B cell (primary cell): ENCODE results near the gene TENM4. TPM values are rescaled to one million over a fixed set of nuclear protein-coding genes. Genes with fewer than 3 reads are reported as not detected.

Experiments
- ATAC-seq: fragments of 200-7000 bp; cut with Tn5 transposase; one replicate; pipeline ENCODE4 v1.10.0; 2021; ENCODE audit warnings: low read depth, mild to moderate bottlenecking, moderate number of reproducible peaks, moderate library complexity
- CTCF ChIA-PET: fragments of 350-600 bp; sonication (Branson Sonifier 250); formaldehyde crosslinking; loops from one replicate; lab custom pipeline; 2021; ENCODE audit warnings: antibody characterized with exemption, inconsistent platforms; lab: Charles Lee
- POLR2A ChIA-PET: fragments of 350-600 bp; sonication (Branson Sonifier 250); formaldehyde crosslinking; loops from one replicate; lab custom pipeline; 2021; ENCODE audit warnings: antibody characterized with exemption; lab: Charles Lee
- DNase-seq: peaks from one replicate; pipeline ENCODE4 v3.0.0; 2013
- H2AFZ ChIP-seq: 2 replicates; pipeline ENCODE4 v1.6.1; 2012; ENCODE audit warnings: mild to moderate bottlenecking, low read depth, low read length; ENCODE audit not compliant: insufficient read depth, poor library complexity, severe bottlenecking
- H3K27ac ChIP-seq, 2 donors: 1 replicate in 1 of 2; 2 replicates in 1 of 2; pipeline ENCODE4 v1.5.1; 2012 to 2013; ENCODE audit warnings: low read length in 2 of 2, mild to moderate bottlenecking in 2 of 2, moderate library complexity in 1 of 2
- H3K27me3 ChIP-seq, 4 experiments: fragments of 200-600 bp in 1 of 4; sonication (generic) in 1 of 4; replicated peaks in 1 of 4; 1 replicate in 2 of 4; 2 replicates in 2 of 4; pipeline versions ENCODE4 v1.6.1 to v1.7.0; 2013 to 2016; ENCODE audit warnings: low read length in 3 of 4, mild to moderate bottlenecking in 2 of 4, mixed read lengths in 1 of 4, moderate library complexity in 1 of 4; ENCODE audit not compliant: insufficient read depth in 4 of 4, control insufficient read depth in 3 of 4; ENCODE audit errors: control extremely low read depth in 1 of 4
- H3K36me3 ChIP-seq, 2 experiments: replicated peaks in 1 of 2; 1 replicate in 1 of 2; 2 replicates in 1 of 2; pipeline versions ENCODE4 v1.6.1 to v1.7.1; 2013; ENCODE audit warnings: low read length in 1 of 2; ENCODE audit not compliant: insufficient read depth in 2 of 2, control insufficient read depth in 1 of 2; ENCODE audit errors: control extremely low read depth in 1 of 2, extremely low read depth in 1 of 2
- H3K4me1 ChIP-seq, 2 donors: fragments of 200-600 bp in 1 of 2; sonication (generic) in 1 of 2; 1 replicate in 1 of 2; 2 replicates in 1 of 2; pipeline versions ENCODE4 v1.5.1 to v1.6.1; 2013 to 2017; ENCODE audit warnings: low read length in 2 of 2; ENCODE audit not compliant: control insufficient read depth in 2 of 2, insufficient read depth in 2 of 2
- H3K4me2 ChIP-seq: replicated peaks from 2 replicates; pipeline ENCODE3; 2012; ENCODE audit warnings: mild to moderate bottlenecking, low read depth, low read length; ENCODE audit not compliant: poor library complexity, severe bottlenecking
- H3K4me3 ChIP-seq, 5 experiments: fragments of 200-600 bp in 1 of 5; sonication (generic) in 1 of 5; 1 replicate in 3 of 5; 2 replicates in 2 of 5; pipeline versions ENCODE4 v1.5.1 to v1.7.0; 2011 to 2016; ENCODE audit warnings: low read length in 4 of 5, mild to moderate bottlenecking in 4 of 5, low read depth in 2 of 5, control low read depth in 1 of 5, moderate library complexity in 1 of 5; ENCODE audit not compliant: insufficient read depth in 1 of 5; ENCODE audit errors: control extremely low read depth in 1 of 5, extremely low read depth in 1 of 5
- H3K79me2 ChIP-seq: fragments of 200-600 bp; sonication (generic); one replicate; pipeline ENCODE4 v1.6.0; 2016; ENCODE audit warnings: low read length; ENCODE audit not compliant: control insufficient read depth, insufficient read depth
- H3K9ac ChIP-seq: fragments of 200-600 bp; sonication (generic); 2 replicates; pipeline ENCODE4 v1.6.1; 2017; ENCODE audit warnings: mild to moderate bottlenecking, low read length, moderate library complexity
- H3K9me3 ChIP-seq, 3 donors: one replicate each; pipeline versions ENCODE4 v1.6.1 to v1.7.1; 2013; ENCODE audit warnings: low read length in 2 of 3; ENCODE audit not compliant: control insufficient read depth in 2 of 3, insufficient read depth in 1 of 3; ENCODE audit errors: control extremely low read depth in 1 of 3
- H4K20me1 ChIP-seq: 2 replicates; pipeline ENCODE4 v1.6.0; 2012; ENCODE audit warnings: mild to moderate bottlenecking, low read length; ENCODE audit not compliant: insufficient read depth, control insufficient read depth, poor library complexity, severe bottlenecking
- H3K27ac Mint-ChIP-seq: one replicate; pipeline ENCODE4 v1.8.0; 2021; ENCODE audit warnings: mixed read lengths
- H3K27me3 Mint-ChIP-seq: one replicate; pipeline ENCODE4 v1.8.0; 2021; ENCODE audit warnings: mixed read lengths
- H3K4me1 Mint-ChIP-seq: one replicate; pipeline ENCODE4 v1.8.0; 2021; ENCODE audit warnings: mixed read lengths
- H3K4me3 Mint-ChIP-seq: one replicate; pipeline ENCODE4 v1.8.0; 2021; ENCODE audit warnings: mixed read lengths
- H3K9me3 Mint-ChIP-seq: one replicate; pipeline ENCODE4 v1.8.0; 2022; ENCODE audit warnings: mixed read lengths; ENCODE audit not compliant: insufficient read depth
- EZH2 ChIP-seq: IDR thresholded peaks from 2 replicates; pipeline ENCODE4 v1.6.1; 2012; ENCODE audit warnings: borderline replicate concordance, low read depth, mild to moderate bottlenecking, moderate library complexity, low read length; ENCODE audit not compliant: insufficient read depth, poor library complexity, severe bottlenecking
- WGBS: methylation state at CpG from one replicate; pipeline ENCODE4 v1.1.5; 2013; ENCODE audit warnings: missing lambda C conversion rate; ENCODE audit not compliant: insufficient coverage; 5-methylcytosine and 5-hydroxymethylcytosine counted together
- intact Hi-C: fragments of 100-400 bp; cut with micrococcal nuclease; formaldehyde crosslinking; loops from one replicate; pipeline ENCODE4 v1.10.0; 2022
- polyA plus RNA-seq: library from polyadenylated mRNA; depleted of rRNA; stranded (reverse); fragments of >200 nt; gene quantifications from 2 replicates; pipeline ENCODE4 v1.2.3, GENCODE V29; 2012
- total RNA-seq, 2 donors: library from RNA; stranded (reverse); fragments of 120-200 nt in 1 of 2; gene quantifications; 1 replicate in 1 of 2; 2 replicates in 1 of 2; pipeline versions ENCODE4 v1.2.3 to v1.2.4, GENCODE V29; 2013 to 2022
- TF ChIP-seq, protein P1 (sequence below): fragments of 200-600 bp; IDR thresholded peaks from one replicate; pipeline ENCODE4 v1.8.0; 2022; ENCODE audit warnings: antibody characterized with exemption, mild to moderate bottlenecking

TENM4 gene
- total and polyA plus RNA-seq, 2 donors (not counting 1 experiment from before 2014, with no cell fraction given): 0.09 to 5.7 TPM

DNA sequence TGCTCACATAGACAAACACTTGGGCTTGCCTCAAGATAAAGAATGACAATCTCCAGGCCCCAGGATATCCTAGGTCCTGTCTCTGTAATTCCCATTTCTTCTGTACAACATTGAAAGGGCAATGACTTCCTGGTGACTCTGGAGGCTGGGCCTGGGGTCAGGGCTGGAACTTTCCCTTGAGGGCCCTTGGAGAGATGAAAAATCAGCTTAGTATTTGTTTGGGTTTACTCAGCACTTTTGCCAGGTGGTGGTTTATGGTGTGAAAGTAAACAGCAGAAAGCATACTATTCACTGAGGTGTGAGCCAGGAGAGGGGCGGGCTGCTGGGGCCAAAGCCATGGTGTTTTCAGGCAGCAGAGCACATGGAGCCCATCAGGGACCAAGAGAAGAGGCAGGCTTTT, 651.5 kb downstream of the TENM4 start:
- no peak overlapping the region for H2AFZ ChIP-seq
- Mint-ChIP-seq H3K27me3 (peaks cover 22% of the 10 kb centered on the region), H3K27ac (no peak overlapping the region), H3K4me3 (no peak overlapping the region), H3K4me1 (no peaks in the 10 kb centered on the region), H3K9me3 (no peaks in the 10 kb centered on the region)
- no peaks in the 10 kb centered on the region for H3K36me3 ChIP-seq
- CTCF ChIA-PET: no interaction called here
- H4K20me1 ChIP-seq: no peaks in the 10 kb centered on the region
- no peaks in the 10 kb centered on the region for H3K9me3 ChIP-seq
- no peak overlapping the region for H3K4me3 ChIP-seq
- ATAC-seq: no peak
- DNase-seq: no peak
- WGBS: 100% methylated on average over 1 of the region's 1 CpG
- H3K27ac ChIP-seq: no peak overlapping the region
- no peak overlapping the region for H3K9ac ChIP-seq
- POLR2A ChIA-PET: no interaction called here
- H3K4me2 ChIP-seq: no peak overlapping the region
- peaks cover 0 to 2% (median under 1%) of the 10 kb centered on the region in 4 experiments for H3K27me3 ChIP-seq
- H3K79me2 ChIP-seq: no peaks in the 10 kb centered on the region
- no peaks in the 10 kb centered on the region for H3K4me1 ChIP-seq
- no peak for TF ChIP-seq EZH2
- TF ChIP-seq, protein P1, sequence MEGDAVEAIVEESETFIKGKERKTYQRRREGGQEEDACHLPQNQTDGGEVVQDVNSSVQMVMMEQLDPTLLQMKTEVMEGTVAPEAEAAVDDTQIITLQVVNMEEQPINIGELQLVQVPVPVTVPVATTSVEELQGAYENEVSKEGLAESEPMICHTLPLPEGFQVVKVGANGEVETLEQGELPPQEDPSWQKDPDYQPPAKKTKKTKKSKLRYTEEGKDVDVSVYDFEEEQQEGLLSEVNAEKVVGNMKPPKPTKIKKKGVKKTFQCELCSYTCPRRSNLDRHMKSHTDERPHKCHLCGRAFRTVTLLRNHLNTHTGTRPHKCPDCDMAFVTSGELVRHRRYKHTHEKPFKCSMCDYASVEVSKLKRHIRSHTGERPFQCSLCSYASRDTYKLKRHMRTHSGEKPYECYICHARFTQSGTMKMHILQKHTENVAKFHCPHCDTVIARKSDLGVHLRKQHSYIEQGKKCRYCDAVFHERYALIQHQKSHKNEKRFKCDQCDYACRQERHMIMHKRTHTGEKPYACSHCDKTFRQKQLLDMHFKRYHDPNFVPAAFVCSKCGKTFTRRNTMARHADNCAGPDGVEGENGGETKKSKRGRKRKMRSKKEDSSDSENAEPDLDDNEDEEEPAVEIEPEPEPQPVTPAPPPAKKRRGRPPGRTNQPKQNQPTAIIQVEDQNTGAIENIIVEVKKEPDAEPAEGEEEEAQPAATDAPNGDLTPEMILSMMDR: no peak
- intact Hi-C loops: no loop called here

DNA sequence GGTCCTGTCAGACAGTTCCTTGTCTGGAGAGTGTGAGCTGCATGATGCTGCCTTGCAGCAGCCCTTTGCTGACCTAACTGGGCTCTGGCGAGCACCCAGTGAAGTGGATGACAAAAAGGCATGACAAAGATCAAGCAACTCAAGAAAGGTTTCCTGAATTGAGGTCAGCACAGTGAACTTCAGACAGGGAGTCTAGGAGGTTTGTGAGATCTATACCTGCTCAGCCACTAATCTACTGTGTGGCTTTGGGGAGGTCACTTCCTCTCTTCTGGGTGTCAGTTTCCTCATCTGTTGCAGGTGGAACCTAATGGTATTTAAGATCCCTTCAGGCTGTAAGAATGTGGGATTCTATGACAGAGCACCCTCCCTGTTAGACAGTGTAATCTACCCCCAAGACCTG, 652.3 kb downstream of the TENM4 start:
- TF ChIP-seq, protein P1: no peak
- no peak for TF ChIP-seq EZH2
- DNase-seq (no peak), ATAC-seq (no peak)
- Histone ChIP-seq H4K20me1 (no peaks in the 10 kb centered on the region), H3K36me3 (no peaks in the 10 kb centered on the region), H3K4me2 (no peak overlapping the region), H3K79me2 (no peaks in the 10 kb centered on the region), H3K27ac (no peak overlapping the region), H3K4me3 (no peak overlapping the region), H2AFZ (no peak overlapping the region), H3K4me1 (no peaks in the 10 kb centered on the region), H3K9me3 (no peaks in the 10 kb centered on the region), H3K9ac (no peak overlapping the region), H3K27me3 (peaks cover 0 to 2% (median under 1%) of the 10 kb centered on the region in 4 experiments)
- intact Hi-C loops: no loop called here
- POLR2A ChIA-PET: no interaction called here
- no peaks in the 10 kb centered on the region for H3K4me1 Mint-ChIP-seq
- no peaks in the 10 kb centered on the region for H3K9me3 Mint-ChIP-seq
- 65% methylated on average over 1 of the region's 1 CpG for WGBS
- H3K27me3 Mint-ChIP-seq: peaks cover 26% of the 10 kb centered on the region
- no peak overlapping the region for H3K4me3 Mint-ChIP-seq
- CTCF ChIA-PET: no interaction called here
- H3K27ac Mint-ChIP-seq: no peak overlapping the region
